SH-SY5Y (cell line): ENCODE results near the gene PPP2R1B.

Experiments
- GATA2 ChIP-seq: IDR thresholded peaks from 2 replicates; pipeline ENCODE4 v1.6.1; 2011; ENCODE audit warnings: mild to moderate bottlenecking, low read depth, low read length
- GATA3 ChIP-seq: IDR thresholded peaks from 2 replicates; pipeline ENCODE4 v1.6.1; 2011; ENCODE audit warnings: low read depth, mild to moderate bottlenecking, low read length, moderate library complexity

GRCh38 chr11:111737444-111738210 is 28.6 kb downstream of the PPP2R1B start:
- TF ChIP-seq GATA3 (no peak), GATA2 (no peak)
